Neutrophil (primary cell): ENCODE measurements around the gene SIGLEC15.

Experiments used
- H3K27ac ChIP-seq: fragments of 200-600 bp; sonication (generic); 2 replicates; pipeline ENCODE4 v1.5.1; 2016; ENCODE audit warnings: mild to moderate bottlenecking, moderate library complexity
- H3K27me3 ChIP-seq: fragments of 200-600 bp; sonication (generic); 2 replicates; pipeline ENCODE4 v1.6.0; 2016; ENCODE audit warnings: mild to moderate bottlenecking
- H3K36me3 ChIP-seq: fragments of 200-600 bp; sonication (generic); 2 replicates; pipeline ENCODE4 v1.5.1; 2017
- H3K4me1 ChIP-seq, 2 experiments: fragments of 200-600 bp in 1 of 2; sonication (generic) in 1 of 2; 1 replicate in 1 of 2; 2 replicates in 1 of 2; pipeline versions ENCODE4 v1.5.1 to v1.6.1; 2013 to 2016; ENCODE audit warnings: low read depth in 1 of 2, low read length in 1 of 2, mild to moderate bottlenecking in 1 of 2, moderate library complexity in 1 of 2; ENCODE audit not compliant: control insufficient read depth in 1 of 2, insufficient read depth in 1 of 2
- H3K4me3 ChIP-seq, 2 experiments: fragments of 200-600 bp in 1 of 2; sonication (generic) in 1 of 2; 1 replicate in 1 of 2; 2 replicates in 1 of 2; pipeline ENCODE4 v1.5.1; 2013 to 2016; ENCODE audit warnings: low read depth in 1 of 2, low read length in 1 of 2, mild to moderate bottlenecking in 1 of 2, moderate library complexity in 1 of 2
- H3K9me3 ChIP-seq: fragments of 200-600 bp; sonication (generic); 2 replicates; pipeline ENCODE4 v1.5.1; 2016
- CTCF ChIP-seq: fragments of 200-600 bp; sonication (generic); IDR thresholded peaks from 2 replicates; pipeline ENCODE4 v1.5.1; 2016; ENCODE audit warnings: antibody characterized with exemption

The SIGLEC15 gene

DNA sequence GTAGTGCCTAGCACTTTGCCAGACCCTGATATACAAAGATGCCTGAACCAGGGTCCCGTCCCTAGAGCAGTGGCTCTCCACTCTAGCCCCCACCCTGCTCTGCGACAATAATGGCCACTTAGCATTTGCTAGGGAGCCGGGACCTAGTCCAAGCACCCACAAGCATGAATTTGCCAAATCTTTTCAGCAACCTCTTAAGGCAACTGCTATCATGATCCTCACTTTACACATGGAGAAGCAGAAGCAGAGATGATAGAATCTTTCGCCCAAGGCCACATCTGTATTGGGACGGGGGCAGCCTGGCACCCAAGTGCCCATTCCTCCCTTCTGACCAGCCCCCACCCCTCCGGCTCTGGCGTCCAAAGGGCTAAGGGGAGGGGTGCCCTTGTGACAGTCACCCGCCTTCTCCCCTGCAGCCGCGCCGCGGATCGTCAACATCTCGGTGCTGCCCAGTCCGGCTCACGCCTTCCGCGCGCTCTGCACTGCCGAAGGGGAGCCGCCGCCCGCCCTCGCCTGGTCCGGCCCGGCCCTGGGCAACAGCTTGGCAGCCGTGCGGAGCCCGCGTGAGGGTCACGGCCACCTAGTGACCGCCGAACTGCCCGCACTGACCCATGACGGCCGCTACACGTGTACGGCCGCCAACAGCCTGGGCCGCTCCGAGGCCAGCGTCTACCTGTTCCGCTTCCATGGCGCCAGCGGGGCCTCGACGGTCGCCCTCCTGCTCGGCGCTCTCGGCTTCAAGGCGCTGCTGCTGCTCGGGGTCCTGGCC lies 13.0 kb downstream of the SIGLEC15 start:
- H3K4me1 ChIP-seq: peaks cover 17 to 23% of the 10 kb centered on the region in 2 experiments
- no peaks in the 10 kb centered on the region for H3K9me3 ChIP-seq
- no peak for TF ChIP-seq CTCF
- H3K27me3 ChIP-seq: peaks cover 57% of the 10 kb centered on the region
- H3K4me3 ChIP-seq: no peak overlapping the region
- no peak overlapping the region for H3K27ac ChIP-seq
- H3K36me3 ChIP-seq: no peaks in the 10 kb centered on the region

DNA sequence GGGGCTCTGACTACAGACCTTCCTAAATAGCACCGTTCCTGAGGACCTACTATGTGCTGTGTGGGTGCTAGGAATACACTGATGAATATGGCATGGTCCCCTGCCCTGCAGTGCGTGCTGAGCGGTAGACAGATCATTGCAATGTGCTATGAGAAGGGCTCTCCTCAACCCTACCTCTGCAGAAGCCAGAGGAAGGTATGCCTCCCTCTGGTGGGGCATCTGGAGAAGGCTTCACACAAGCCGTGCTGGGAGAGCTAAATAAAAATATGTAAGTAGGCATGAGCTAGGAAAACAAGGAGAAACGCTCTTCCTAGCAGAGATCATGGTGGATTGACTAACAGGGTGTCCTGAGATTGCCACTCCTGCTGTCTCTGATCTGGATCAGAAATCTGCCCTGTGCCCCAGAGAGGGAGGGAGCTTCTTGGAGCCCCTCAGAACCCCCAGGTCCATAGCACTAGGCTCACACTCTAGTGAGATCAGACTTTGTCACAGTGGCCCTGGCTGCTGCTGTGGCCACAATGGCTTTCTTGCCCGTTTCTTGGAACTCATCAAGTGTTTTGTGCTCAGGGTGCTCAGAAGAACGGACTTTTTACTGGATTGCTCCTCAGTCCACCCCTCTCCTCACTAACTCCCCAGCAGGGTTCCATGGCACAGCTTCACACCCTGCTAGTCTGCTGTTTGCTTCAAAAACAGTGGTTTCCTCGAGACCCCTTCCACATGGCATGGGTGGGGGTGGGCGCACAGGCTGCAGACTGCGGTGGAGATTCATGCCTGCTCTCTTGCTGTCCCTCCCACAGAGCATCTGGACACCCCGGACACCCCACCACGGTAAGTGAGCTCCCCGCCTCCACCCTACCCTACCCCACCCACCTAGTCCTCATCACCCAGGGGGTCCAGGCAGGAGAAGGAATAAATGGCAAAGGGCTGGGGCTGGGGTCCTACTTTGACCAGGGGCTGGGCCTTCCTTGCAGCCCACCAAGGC lies 14.2 kb downstream of the SIGLEC15 start:
- Histone ChIP-seq H3K27ac (no peak overlapping the region), H3K9me3 (no peaks in the 10 kb centered on the region), H3K27me3 (peaks cover 51% of the 10 kb centered on the region), H3K36me3 (no peaks in the 10 kb centered on the region), H3K4me1 (peaks cover 17 to 23% of the 10 kb centered on the region in 2 experiments), H3K4me3 (no peak overlapping the region)
- TF ChIP-seq CTCF: no peak

DNA sequence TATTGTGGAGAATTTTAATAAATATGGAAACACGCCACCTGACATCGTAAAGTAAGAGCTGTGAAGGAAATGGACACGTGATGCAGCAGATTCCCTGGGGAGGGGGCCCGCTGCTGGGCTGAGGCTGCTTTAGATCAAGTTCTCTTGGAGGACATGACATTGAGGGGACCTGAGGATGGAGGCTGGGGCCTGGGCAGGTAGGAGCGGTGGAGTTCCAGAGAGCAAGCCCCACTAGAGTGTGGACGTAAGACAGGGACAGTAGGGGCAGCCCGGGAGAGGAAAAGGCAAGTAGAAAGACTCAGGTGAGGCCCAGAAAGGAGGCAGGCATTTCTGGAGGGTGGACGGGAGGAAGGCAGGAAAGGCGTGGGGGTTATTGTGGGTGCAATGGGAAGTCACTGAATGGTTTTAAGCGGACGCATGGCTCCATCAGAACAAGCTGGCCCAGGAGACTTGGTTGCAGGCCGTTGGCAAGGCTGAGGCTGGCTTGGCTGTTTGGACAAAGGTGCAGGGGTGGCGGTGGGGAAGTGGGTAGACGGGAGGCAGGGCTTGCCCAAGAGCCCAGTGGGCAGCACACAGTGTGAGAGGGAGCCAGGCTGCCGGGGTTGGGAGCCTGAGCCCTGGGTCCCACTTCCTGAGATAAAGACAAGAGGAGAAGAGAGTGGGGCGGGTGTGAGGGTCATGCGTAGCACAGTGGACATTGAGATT lies 15.7 kb downstream of the SIGLEC15 start:
- no peak for TF ChIP-seq CTCF
- H3K9me3 ChIP-seq: no peaks in the 10 kb centered on the region
- H3K27me3 ChIP-seq: peaks cover 42% of the 10 kb centered on the region
- H3K4me3 ChIP-seq: no peak overlapping the region
- H3K27ac ChIP-seq: no peak overlapping the region
- peaks cover 17 to 23% of the 10 kb centered on the region in 2 experiments for H3K4me1 ChIP-seq
- H3K36me3 ChIP-seq: no peaks in the 10 kb centered on the region

GRCh38 chr18:45841765-45842442 lies 16.4 kb downstream of the SIGLEC15 start:
- no peaks in the 10 kb centered on the region for H3K36me3 ChIP-seq
- no peaks in the 10 kb centered on the region for H3K9me3 ChIP-seq
- H3K27ac ChIP-seq: no peak overlapping the region
- H3K27me3 ChIP-seq: peaks cover 35% of the 10 kb centered on the region
- no peak overlapping the region for H3K4me3 ChIP-seq
- H3K4me1 ChIP-seq: peaks cover 17 to 22% of the 10 kb centered on the region in 2 experiments
- no peak for TF ChIP-seq CTCF

GRCh38 chr18:45843019-45843418 lies 17.5 kb downstream of the SIGLEC15 start:
- Histone ChIP-seq H3K27ac (no peak overlapping the region), H3K9me3 (no peaks in the 10 kb centered on the region), H3K36me3 (no peaks in the 10 kb centered on the region), H3K4me1 (peaks cover 9 to 12% of the 10 kb centered on the region in 2 experiments), H3K4me3 (no peak overlapping the region), H3K27me3 (peaks cover 24% of the 10 kb centered on the region)
- no peak for TF ChIP-seq CTCF
